Hepatocyte (in vitro differentiated cells): ENCODE results near the gene UBR2. TPM values are rescaled to one million over a fixed set of nuclear protein-coding genes. Genes with fewer than 3 reads are reported as not detected.
"Not testable (repeated sequence)": the region's sequence is repeated elsewhere in the genome, so short reads cannot be mapped to it uniquely, and the experiment has no call there.

Experiments used
- DNase-seq: peaks from one replicate; pipeline ENCODE4 v3.0.0-alpha.2; 2016; ENCODE audit warnings: low spot score
- H2AFZ ChIP-seq: fragments of 200-600 bp; sonication (generic); 2 replicates; pipeline ENCODE4 v1.6.0; 2016; ENCODE audit warnings: antibody characterized with exemption, mild to moderate bottlenecking
- H3K27ac ChIP-seq: fragments of 200-600 bp; sonication (generic); 2 replicates; pipeline ENCODE4 v1.5.1; 2016; ENCODE audit warnings: mild to moderate bottlenecking
- H3K27me3 ChIP-seq: fragments of 200-600 bp; sonication (generic); 2 replicates; pipeline ENCODE4 v1.6.1; 2016
- H3K36me3 ChIP-seq: fragments of 200-600 bp; sonication (generic); replicated peaks from 2 replicates; pipeline ENCODE4 v1.5.1; 2016; ENCODE audit warnings: low read depth; ENCODE audit not compliant: insufficient read depth
- H3K4me1 ChIP-seq: fragments of 200-600 bp; sonication (generic); 2 replicates; pipeline ENCODE4 v1.5.1; 2016; ENCODE audit warnings: mild to moderate bottlenecking, moderate library complexity; ENCODE audit not compliant: insufficient read depth
- H3K4me2 ChIP-seq: fragments of 200-600 bp; sonication (generic); 2 replicates; pipeline ENCODE4 v1.6.0; 2016
- H3K4me3 ChIP-seq: fragments of 200-600 bp; sonication (generic); 2 replicates; pipeline ENCODE4 v1.5.1; 2016; ENCODE audit warnings: mild to moderate bottlenecking
- H3K79me2 ChIP-seq: fragments of 200-600 bp; sonication (generic); 2 replicates; pipeline ENCODE4 v1.6.0; 2017; ENCODE audit warnings: mild to moderate bottlenecking
- H3K9me2 ChIP-seq: fragments of 200-600 bp; sonication (generic); replicated peaks from 2 replicates; pipeline ENCODE4 v1.6.0; 2017; ENCODE audit warnings: mild to moderate bottlenecking; ENCODE audit not compliant: insufficient read depth
- H3K9me3 ChIP-seq: fragments of 200-600 bp; sonication (generic); 2 replicates; pipeline ENCODE4 v1.5.1; 2016; ENCODE audit warnings: low read depth, mild to moderate bottlenecking
- H4K20me1 ChIP-seq: fragments of 200-600 bp; sonication (generic); 2 replicates; pipeline ENCODE4 v1.6.0; 2016; ENCODE audit warnings: mild to moderate bottlenecking; ENCODE audit not compliant: insufficient read depth, poor library complexity, severe bottlenecking
- CTCF ChIP-seq: fragments of 200-600 bp; sonication (generic); IDR thresholded peaks from 2 replicates; pipeline ENCODE4 v1.5.1; 2016; ENCODE audit warnings: antibody characterized with exemption, mild to moderate bottlenecking; ENCODE audit not compliant: poor library complexity
- EZH2 ChIP-seq: fragments of 200-600 bp; sonication (generic); IDR thresholded peaks from 2 replicates; pipeline ENCODE4 v1.6.1; 2016; ENCODE audit warnings: antibody characterized with exemption, mild to moderate bottlenecking, borderline replicate concordance
- EZH2phosphoT487 ChIP-seq: fragments of 200-600 bp; sonication (generic); IDR thresholded peaks from one replicate; pipeline ENCODE4 v1.6.1; 2018; ENCODE audit warnings: antibody characterized with exemption, mild to moderate bottlenecking, low read depth, moderate library complexity; ENCODE audit not compliant: unreplicated experiment, severe bottlenecking
- WGBS: methylation state at CpG from one replicate; pipeline ENCODE4 v1.1.6; 2016; ENCODE audit warnings: low lambda C conversion rate; ENCODE audit errors: missing lambda C conversion rate; 5-methylcytosine and 5-hydroxymethylcytosine counted together
- polyA plus RNA-seq: library from polyadenylated mRNA; unstranded; fragments of >200 nt; fragmentation: Nextera tagmentation; extraction: Ambion mirVana; gene quantifications from 2 replicates; pipeline ENCODE4 v1.2.1, GENCODE V29; 2016
- total RNA-seq: library from RNA; depleted of rRNA; stranded (reverse); fragments of >200 nt; gene quantifications from 2 replicates; pipeline ENCODE4 v1.2.3, GENCODE V29; 2014

Gene UBR2
- total and polyA plus RNA-seq, 2 experiments from 2014 or later: 8.1 to 24.4 TPM

DNA sequence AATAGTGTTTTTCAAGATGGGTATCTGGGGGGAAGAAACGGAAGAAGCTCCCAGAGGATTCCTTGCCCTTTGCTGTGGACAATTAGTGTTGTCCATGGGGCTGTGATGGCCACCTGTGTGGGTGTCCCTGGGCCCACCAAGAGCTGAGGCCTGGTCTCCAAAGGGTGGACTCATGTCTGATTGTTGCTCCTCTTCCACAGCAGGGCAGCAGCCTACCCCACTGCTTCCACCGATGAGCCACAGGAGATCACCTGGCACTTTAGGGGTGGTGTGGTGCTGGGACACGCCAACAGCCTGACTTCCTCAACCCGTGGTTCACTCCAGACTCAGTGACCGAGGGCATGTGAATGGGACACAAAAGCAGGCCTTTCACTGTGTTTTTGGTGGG lies 133.4 kb downstream of the UBR2 start:
- no peak overlapping the region for H3K4me2 ChIP-seq
- no peak overlapping the region for H2AFZ ChIP-seq
- no peak for TF ChIP-seq EZH2phosphoT487
- TF ChIP-seq EZH2: no peak
- TF ChIP-seq CTCF: no peak
- H3K4me3 ChIP-seq: no peak overlapping the region
- no peaks in the 10 kb centered on the region for H3K4me1 ChIP-seq
- no peak for DNase-seq
- 93% methylated on average over 5 of the region's 5 CpGs for WGBS
- H3K9me2 ChIP-seq: no peaks in the 10 kb centered on the region
- no peaks in the 10 kb centered on the region for H3K79me2 ChIP-seq
- no peaks in the 10 kb centered on the region for H3K9me3 ChIP-seq
- H3K36me3 ChIP-seq: no peaks in the 10 kb centered on the region
- H4K20me1 ChIP-seq: no peaks in the 10 kb centered on the region
- H3K27me3 ChIP-seq: no peaks in the 10 kb centered on the region
- H3K27ac ChIP-seq: no peak overlapping the region

DNA sequence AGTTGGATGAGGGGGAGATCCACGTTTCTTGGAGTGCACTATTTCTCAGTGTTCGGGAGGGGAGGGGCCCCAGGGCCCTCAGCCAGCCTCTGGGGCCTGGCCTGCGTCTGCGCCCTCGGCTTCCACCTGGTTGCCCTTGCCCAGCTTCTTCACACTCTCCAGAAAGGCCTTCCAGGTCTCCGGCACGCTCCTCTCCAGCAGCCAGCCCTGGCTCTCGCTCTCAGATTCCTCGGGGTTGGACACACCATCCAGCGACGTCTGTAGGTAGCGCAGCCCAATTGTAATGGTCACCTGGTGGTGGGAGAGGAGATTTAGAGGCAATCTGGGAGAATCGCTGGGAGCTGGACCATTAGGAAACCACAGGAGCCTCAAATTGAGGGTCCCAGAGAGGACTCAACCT lies 134.4 kb downstream of the UBR2 start:
- Histone ChIP-seq H2AFZ (no peak overlapping the region), H3K9me2 (no peaks in the 10 kb centered on the region), H3K79me2 (no peaks in the 10 kb centered on the region), H3K9me3 (no peaks in the 10 kb centered on the region), H3K4me1 (no peaks in the 10 kb centered on the region), H3K27me3 (no peaks in the 10 kb centered on the region), H3K4me2 (no peak overlapping the region), H3K4me3 (no peak overlapping the region), H3K27ac (no peak overlapping the region), H4K20me1 (no peaks in the 10 kb centered on the region), H3K36me3 (no peaks in the 10 kb centered on the region)
- TF ChIP-seq EZH2phosphoT487: no peak
- no peak for TF ChIP-seq EZH2
- TF ChIP-seq CTCF: no peak
- no peak for DNase-seq
- 88% methylated on average over 12 of the region's 13 CpGs for whole genome bisulfite sequencing

GRCh38 chr6:42702200-42702599 lies 138.4 kb downstream of the UBR2 start:
- 75% methylated on average over 2 of the region's 2 CpGs for WGBS
- no peak overlapping the region for H3K27ac ChIP-seq
- TF ChIP-seq EZH2 (no peak), CTCF (no peak), EZH2phosphoT487 (no peak)
- no peaks in the 10 kb centered on the region for H3K9me2 ChIP-seq
- no peak overlapping the region for H2AFZ ChIP-seq
- no peaks in the 10 kb centered on the region for H3K79me2 ChIP-seq
- no peaks in the 10 kb centered on the region for H3K36me3 ChIP-seq
- no peak overlapping the region for H3K4me3 ChIP-seq
- H3K4me1 ChIP-seq: no peaks in the 10 kb centered on the region
- no peaks in the 10 kb centered on the region for H3K9me3 ChIP-seq
- no peaks in the 10 kb centered on the region for H3K27me3 ChIP-seq
- no peaks in the 10 kb centered on the region for H4K20me1 ChIP-seq
- no peak overlapping the region for H3K4me2 ChIP-seq
- DNase-seq: no peak

GRCh38 chr6:42702786-42703185 lies 139.0 kb downstream of the UBR2 start:
- H2AFZ ChIP-seq, H4K20me1 ChIP-seq, DNase-seq, H3K27me3 ChIP-seq, H3K36me3 ChIP-seq, H3K9me3 ChIP-seq, H3K9me2 ChIP-seq, H3K4me3 ChIP-seq, H3K27ac ChIP-seq, H3K4me1 ChIP-seq, H3K4me2 ChIP-seq, H3K79me2 ChIP-seq: not testable (repeated sequence)
- 97% methylated on average over 3 of the region's 3 CpGs for WGBS
